Epithelial cell of esophagus (primary cell): ENCODE measurements around the gene RERE.

Source experiments
- DNase-seq: peaks from one replicate; pipeline ENCODE4 v3.0.0; 2010; ENCODE audit warnings: low read depth
- H3K4me3 ChIP-seq: 2 replicates; pipeline ENCODE4 v1.5.1; 2011; ENCODE audit warnings: mild to moderate bottlenecking, low read length, control low read depth
- TF ChIP-seq, protein P1 (sequence below): IDR thresholded peaks from 2 replicates; pipeline ENCODE4 v1.5.1; 2011; ENCODE audit warnings: low read depth, mild to moderate bottlenecking, low read length, control low read depth, inconsistent platforms; ENCODE audit not compliant: insufficient read depth; ENCODE audit errors: missing control alignments

The RERE gene

DNA sequence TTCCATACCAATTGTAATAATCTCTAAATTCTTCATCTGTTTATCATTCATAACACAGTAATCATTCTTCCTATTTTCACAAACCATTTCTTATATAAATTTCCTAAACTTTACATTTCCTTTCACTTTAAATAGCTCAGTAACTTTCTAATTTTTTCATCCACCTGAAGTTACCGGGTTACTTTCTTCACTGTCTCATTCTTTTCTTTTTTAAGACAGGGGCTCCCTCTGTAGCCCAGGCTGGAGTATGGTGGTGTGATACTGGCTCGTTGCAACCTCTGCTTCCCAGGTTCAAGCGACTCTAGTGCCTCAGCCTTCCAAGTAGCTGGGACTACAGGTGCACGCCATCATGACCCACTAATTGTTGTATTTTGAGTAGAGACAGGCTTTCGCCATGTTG, 41.3 kb downstream of the RERE start:
- TF ChIP-seq, protein P1, sequence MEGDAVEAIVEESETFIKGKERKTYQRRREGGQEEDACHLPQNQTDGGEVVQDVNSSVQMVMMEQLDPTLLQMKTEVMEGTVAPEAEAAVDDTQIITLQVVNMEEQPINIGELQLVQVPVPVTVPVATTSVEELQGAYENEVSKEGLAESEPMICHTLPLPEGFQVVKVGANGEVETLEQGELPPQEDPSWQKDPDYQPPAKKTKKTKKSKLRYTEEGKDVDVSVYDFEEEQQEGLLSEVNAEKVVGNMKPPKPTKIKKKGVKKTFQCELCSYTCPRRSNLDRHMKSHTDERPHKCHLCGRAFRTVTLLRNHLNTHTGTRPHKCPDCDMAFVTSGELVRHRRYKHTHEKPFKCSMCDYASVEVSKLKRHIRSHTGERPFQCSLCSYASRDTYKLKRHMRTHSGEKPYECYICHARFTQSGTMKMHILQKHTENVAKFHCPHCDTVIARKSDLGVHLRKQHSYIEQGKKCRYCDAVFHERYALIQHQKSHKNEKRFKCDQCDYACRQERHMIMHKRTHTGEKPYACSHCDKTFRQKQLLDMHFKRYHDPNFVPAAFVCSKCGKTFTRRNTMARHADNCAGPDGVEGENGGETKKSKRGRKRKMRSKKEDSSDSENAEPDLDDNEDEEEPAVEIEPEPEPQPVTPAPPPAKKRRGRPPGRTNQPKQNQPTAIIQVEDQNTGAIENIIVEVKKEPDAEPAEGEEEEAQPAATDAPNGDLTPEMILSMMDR, result no peak
- no peak for DNase-seq

DNA sequence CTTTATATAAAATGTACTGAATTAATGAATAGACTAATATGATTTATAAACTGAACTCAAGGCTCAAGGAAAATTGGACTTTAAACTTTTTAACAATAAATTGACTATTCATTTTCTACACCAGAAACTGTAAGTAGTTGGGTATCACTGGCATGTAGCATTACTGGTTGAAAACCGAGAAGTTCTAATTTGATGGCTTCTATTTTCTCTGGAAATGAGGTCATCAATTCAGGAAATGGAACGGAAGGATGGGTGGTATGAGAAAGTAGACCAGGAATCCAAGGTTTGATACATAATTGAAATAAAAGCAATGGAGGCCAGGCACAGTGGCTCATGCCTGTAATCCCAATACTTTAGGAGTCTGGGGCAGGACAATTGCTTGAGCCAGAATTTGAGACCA, 50.4 kb downstream of the RERE start:
- TF ChIP-seq, protein P1, result no peak
- H3K4me3 ChIP-seq, result no peak overlapping the region
- DNase-seq, result no peak

More for the DNA sequence above, 41.3 kb downstream of the RERE start:
- H3K4me3 ChIP-seq, result no peak overlapping the region

DNA sequence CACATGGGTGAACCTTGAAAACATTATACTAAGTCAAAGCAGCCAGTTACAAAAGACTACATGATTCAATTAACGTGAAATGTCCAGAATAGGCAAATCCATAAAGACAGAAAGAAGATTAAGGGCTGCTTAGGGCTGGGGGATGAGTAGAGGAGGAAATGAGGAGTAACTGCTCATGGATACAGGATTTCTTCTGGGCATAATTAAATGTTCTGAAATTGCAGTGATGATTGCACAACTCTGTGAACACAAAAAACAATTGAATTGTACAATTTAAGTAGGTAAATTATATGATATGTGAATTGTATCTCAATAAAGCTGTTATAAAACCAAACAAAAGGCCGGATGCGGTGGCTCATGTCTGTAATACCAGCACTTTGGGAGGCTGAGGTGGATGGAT, 52.2 kb downstream of the RERE start:
- DNase-seq, result no peak
- H3K4me3 ChIP-seq, result no peak overlapping the region
- TF ChIP-seq, protein P1, result no peak

DNA sequence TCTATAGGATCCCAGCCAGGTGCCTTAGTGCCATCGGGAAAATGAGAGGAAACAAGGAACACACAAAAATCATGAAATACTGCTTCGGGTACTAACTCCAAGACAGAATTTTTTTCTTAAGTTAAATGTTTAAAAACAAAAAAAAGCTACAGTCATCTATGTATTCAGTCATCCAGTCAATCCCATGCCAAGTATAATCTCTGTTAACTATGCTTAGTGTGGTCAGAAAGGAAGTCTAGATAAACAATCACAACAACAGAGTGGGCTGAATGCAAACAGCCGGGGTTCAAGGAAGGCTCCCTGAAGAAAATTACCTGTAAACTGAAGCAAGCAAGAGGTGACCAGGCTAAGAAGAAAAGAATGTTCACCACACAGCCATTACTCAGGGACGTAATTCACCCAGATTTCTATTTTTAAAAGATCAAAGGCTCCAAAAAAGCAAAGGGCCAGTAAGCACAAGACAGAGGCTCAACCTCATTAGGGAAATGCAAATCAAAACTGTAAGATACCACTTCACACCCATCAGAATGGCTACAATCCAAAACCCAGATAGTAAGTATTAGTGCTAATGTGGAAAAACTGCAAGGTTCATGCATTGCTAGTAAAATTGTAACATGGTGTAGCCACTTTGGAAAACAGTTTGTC, 53.0 kb downstream of the RERE start:
- no peak for DNase-seq
- TF ChIP-seq, protein P1, result no peak
- H3K4me3 ChIP-seq, result no peak overlapping the region

DNA sequence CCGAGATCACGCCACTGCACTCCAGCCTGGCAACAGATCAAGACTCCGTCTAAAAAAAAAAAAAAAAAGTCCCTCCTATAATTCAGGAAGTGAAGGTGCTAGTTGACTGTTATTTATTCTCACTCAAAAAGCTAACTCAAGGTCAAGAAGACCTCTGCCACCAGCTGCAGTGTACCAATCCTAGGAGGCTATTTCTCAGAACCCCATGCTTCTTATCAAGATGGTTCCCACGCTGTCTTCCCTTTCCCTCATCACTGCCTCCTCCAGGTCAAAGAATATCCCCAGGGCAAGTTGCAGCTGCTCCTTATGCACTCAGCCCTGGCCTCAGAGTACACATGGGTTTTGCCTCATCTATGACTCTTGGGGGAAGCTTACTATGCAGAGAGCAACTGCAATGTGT, 53.6 kb downstream of the RERE start:
- DNase-seq, result peak; percentile 34
- no peak overlapping the region for H3K4me3 ChIP-seq
- TF ChIP-seq, protein P1, result no peak

DNA sequence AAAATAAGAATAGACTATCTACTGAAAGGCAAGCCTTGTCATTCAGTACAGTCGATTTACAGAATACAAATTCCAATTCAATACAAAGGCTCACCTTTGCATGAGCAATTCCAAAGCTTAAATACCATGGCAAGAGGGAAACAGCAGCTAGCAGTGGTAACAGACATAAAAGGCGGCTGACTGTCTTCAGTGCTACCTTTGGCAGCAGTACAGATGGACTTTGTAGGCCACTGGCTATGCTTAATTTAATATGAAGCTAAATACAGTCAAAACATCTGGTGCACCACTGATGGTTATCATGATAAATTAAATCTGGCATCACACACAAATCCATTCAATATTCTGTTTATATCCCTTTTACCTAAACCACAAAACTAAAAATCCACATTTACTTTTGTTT, 62.4 kb downstream of the RERE start:
- H3K4me3 ChIP-seq, result no peak overlapping the region
- TF ChIP-seq, protein P1, result no peak
- DNase-seq, result no peak

DNA sequence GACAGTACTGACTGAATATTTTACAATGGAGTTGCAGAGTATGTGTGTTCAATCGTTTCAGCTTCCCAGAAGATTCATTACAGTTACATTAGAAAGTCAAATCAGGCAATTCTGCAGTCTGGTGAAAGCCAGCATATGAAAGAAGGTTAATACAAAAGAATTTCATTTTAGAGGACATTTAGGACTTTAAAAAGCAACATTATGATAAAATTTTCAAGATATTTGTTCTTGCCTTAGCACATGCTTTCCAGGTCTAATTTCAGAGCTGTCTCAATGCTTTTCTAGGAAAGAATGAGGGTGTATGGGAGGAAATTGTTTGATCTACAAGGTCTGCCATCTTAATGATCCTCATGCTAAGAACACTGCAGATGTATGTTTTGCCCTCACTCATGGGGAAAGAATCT, 63.2 kb downstream of the RERE start:
- TF ChIP-seq, protein P1, result no peak
- no peak for DNase-seq
- H3K4me3 ChIP-seq, result no peak overlapping the region
